Right atrium auricular region (tissue), 2 donors: ENCODE measurements around the gene ERC2. TPM values are rescaled to one million over a fixed set of nuclear protein-coding genes. Genes with fewer than 3 reads are reported as not detected.

Source experiments
- DNase-seq: peaks from one replicate; pipeline ENCODE4 v3.0.0-alpha.2; 2019; ENCODE audit warnings: low spot score
- H3K27ac ChIP-seq, 2 donors: fragments of 200-600 bp; sonication (generic); 1 replicate in 1 of 2; 2 replicates in 1 of 2; pipeline ENCODE4 v1.5.1; 2016 to 2019
- H3K27me3 ChIP-seq, 2 donors: fragments of 200-600 bp; sonication (generic); one replicate each; pipeline versions ENCODE4 v1.5.1 to v1.6.0; 2017 to 2019
- H3K36me3 ChIP-seq: fragments of 200-600 bp; sonication (generic); one replicate; pipeline ENCODE4 v1.5.1; 2016
- H3K4me1 ChIP-seq, 2 donors: fragments of 200-600 bp; sonication (generic); one replicate each; pipeline versions ENCODE4 v1.5.1 to v1.6.0; 2017 to 2019
- H3K4me3 ChIP-seq, 2 donors: fragments of 200-600 bp; sonication (generic); 1 replicate in 1 of 2; 2 replicates in 1 of 2; pipeline ENCODE4 v1.5.1; 2017 to 2019; ENCODE audit warnings: mild to moderate bottlenecking in 1 of 2, moderate library complexity in 1 of 2
- H3K9me3 ChIP-seq, 2 donors: fragments of 200-600 bp; sonication (generic); one replicate each; pipeline ENCODE4 v1.5.1; 2019
- CTCF ChIP-seq, 2 donors: fragments of 200-600 bp; sonication (generic); IDR thresholded peaks; one replicate each; pipeline ENCODE4 v1.5.1; 2019; ENCODE audit warnings: antibody characterized with exemption in 2 of 2
- total RNA-seq, 2 donors: library from RNA; depleted of rRNA; stranded (reverse); fragments of >200 nt; gene quantifications; one replicate each; pipeline ENCODE4 v1.1.0, GENCODE V29; 2016

ERC2 gene
- total RNA-seq, 2 donors from 2014 or later: 2.9 to 4.0 TPM

- H3K4me1 ChIP-seq: no peaks in the 10 kb centered on the region
- H3K27me3 ChIP-seq: no peaks in the 10 kb centered on the region
- H3K4me3 ChIP-seq: no peak overlapping the region
- no peaks in the 10 kb centered on the region for H3K36me3 ChIP-seq
- DNase-seq: no peak
- H3K27ac ChIP-seq: no peak overlapping the region
- no peaks in the 10 kb centered on the region for H3K9me3 ChIP-seq
- no peak for TF ChIP-seq CTCF (IDR thresholded peaks at IDR 0.05)
Observed at GRCh38 chr3:55523471-55523870, 944.8 kb downstream of the ERC2 start.

- Histone ChIP-seq H3K27ac (no peak overlapping the region), H3K4me1 (no peaks in the 10 kb centered on the region), H3K9me3 (no peaks in the 10 kb centered on the region), H3K36me3 (no peaks in the 10 kb centered on the region), H3K4me3 (no peak overlapping the region), H3K27me3 (no peaks in the 10 kb centered on the region)
- TF ChIP-seq CTCF (IDR thresholded peaks at IDR 0.05): no peak
- DNase-seq: no peak
Observed at GRCh38 chr3:55521738-55522421, 946.4 kb downstream of the ERC2 start.

DNA sequence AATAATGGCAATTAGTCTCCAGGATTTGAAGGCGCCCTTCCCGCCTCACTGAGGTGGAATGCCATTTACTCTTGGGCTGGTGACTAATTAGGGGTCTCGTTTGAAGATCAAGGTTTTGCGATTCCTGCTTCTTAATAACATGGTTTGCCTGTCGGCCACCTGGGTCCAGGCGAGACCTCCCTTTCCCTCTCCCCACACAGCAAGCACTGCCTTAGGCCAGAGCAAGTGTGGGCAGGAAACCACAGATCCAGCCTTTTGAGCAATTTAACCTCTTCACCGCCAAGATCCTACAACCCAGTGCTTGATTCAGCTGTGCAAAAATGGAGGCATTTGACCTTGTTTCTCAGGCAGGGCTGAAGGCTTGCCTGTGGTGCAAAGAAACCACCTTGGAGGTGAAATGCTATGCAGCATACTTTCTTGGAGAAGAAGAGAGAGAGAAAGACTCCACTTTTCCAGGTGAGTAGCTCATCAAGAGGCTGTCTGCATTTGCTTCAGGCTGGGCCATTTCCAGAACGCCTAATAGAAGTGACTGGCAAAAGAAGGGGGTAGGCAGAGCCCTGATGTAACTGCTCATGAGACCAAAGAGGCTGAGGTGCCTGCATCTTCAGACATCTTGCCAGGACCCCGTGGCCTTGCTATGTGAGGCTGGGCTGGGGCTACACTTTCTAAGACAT lies 947.1 kb downstream of the ERC2 start:
- H3K4me1 ChIP-seq: no peaks in the 10 kb centered on the region
- no peaks in the 10 kb centered on the region for H3K9me3 ChIP-seq
- H3K27ac ChIP-seq: no peak overlapping the region
- H3K4me3 ChIP-seq: no peak overlapping the region
- TF ChIP-seq CTCF (IDR thresholded peaks at IDR 0.05): no peak
- H3K36me3 ChIP-seq: no peaks in the 10 kb centered on the region
- no peaks in the 10 kb centered on the region for H3K27me3 ChIP-seq
- no peak for DNase-seq

GRCh38 chr3:55519019-55519418 lies 949.2 kb downstream of the ERC2 start:
- H3K9me3 ChIP-seq: no peaks in the 10 kb centered on the region
- no peak overlapping the region for H3K4me3 ChIP-seq
- H3K27me3 ChIP-seq: no peaks in the 10 kb centered on the region
- no peak for DNase-seq
- H3K36me3 ChIP-seq: no peaks in the 10 kb centered on the region
- no peak overlapping the region for H3K27ac ChIP-seq
- no peak for TF ChIP-seq CTCF (IDR thresholded peaks at IDR 0.05)
- H3K4me1 ChIP-seq: no peaks in the 10 kb centered on the region

- Histone ChIP-seq H3K4me1 (no peaks in the 10 kb centered on the region), H3K27me3 (no peaks in the 10 kb centered on the region), H3K9me3 (no peaks in the 10 kb centered on the region), H3K4me3 (no peak overlapping the region), H3K27ac (no peak overlapping the region), H3K36me3 (no peaks in the 10 kb centered on the region)
- TF ChIP-seq CTCF (IDR thresholded peaks at IDR 0.05): no peak
- DNase-seq: no peak
Observed at GRCh38 chr3:55518451-55518850, 949.8 kb downstream of the ERC2 start.
